Lower leg skin (tissue), 4 donors: ENCODE measurements around the gene ING5. TPM values are rescaled to one million over a fixed set of nuclear protein-coding genes. Genes with fewer than 3 reads are reported as not detected.
A peak's percentile ranks its signal among the peaks of the same experiment; 100 is the strongest.

ENCODE experiments used
- DNase-seq, 2 donors: peaks; one replicate each; pipeline ENCODE4 v3.0.0-alpha.2; 2019; ENCODE audit warnings: low spot score in 2 of 2
- H3K4me3 ChIP-seq: fragments of 200-600 bp; sonication (generic); 2 replicates; pipeline ENCODE4 v1.5.1; 2017; ENCODE audit warnings: mild to moderate bottlenecking, low read depth; ENCODE audit not compliant: poor library complexity, severe bottlenecking
- POLR2A ChIP-seq, 2 donors: fragments of 450-650 bp; IDR thresholded peaks; one replicate each; pipeline ENCODE4 v1.6.1; 2016 to 2017; ENCODE audit warnings: antibody characterized with exemption in 2 of 2, mild to moderate bottlenecking in 1 of 2, moderate library complexity in 1 of 2
- WGBS, 2 donors: methylation state at CpG; one replicate each; pipeline ENCODE4 v1.1.5; 2018; 5-methylcytosine and 5-hydroxymethylcytosine counted together
- intact Hi-C: fragments of 100-400 bp; cut with DNase I; formaldehyde crosslinking; loops from one replicate; pipeline ENCODE4 v1.15.0; 2023; ENCODE audit warnings: low total_unique reads
- total RNA-seq, 4 donors: library from RNA; depleted of rRNA; stranded (reverse); fragments of >200 nt; gene quantifications; one replicate each; pipeline ENCODE4 v1.1.0, GENCODE V29; 2016
- TF ChIP-seq, protein P1 (sequence below), 3 donors: fragments of 450-650 bp; IDR thresholded peaks; one replicate each; pipeline ENCODE4 v1.5.1; 2016; ENCODE audit warnings: antibody characterized with exemption in 3 of 3, mild to moderate bottlenecking in 3 of 3, moderate library complexity in 2 of 3

ING5 gene
- total RNA-seq, 4 donors from 2014 or later: 31.6 to 73.9 (median 35.7) TPM

DNA sequence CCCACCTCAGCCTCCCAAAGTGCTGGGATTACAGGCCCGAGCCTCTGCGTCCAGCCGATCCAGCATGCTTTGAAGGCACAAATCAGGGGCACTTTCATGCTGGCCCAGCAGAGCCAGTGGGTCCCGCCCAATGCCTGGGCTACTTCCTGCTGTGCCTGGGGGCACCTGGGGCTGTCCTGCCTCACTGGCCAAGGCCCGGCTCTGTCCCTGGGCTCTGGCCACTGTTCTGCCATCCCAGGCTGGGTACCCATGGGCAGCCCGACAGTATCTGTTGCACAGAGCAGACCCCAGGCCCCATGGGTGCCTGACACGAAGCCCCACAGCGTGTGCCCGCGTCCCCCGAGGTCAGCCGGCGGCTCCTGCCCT is 68.0 kb downstream of the ING5 start:
- peak in 1 of 2 donors; percentile 80 for DNase-seq
- intact Hi-C loops: no loop called here
- TF ChIP-seq, protein P1, sequence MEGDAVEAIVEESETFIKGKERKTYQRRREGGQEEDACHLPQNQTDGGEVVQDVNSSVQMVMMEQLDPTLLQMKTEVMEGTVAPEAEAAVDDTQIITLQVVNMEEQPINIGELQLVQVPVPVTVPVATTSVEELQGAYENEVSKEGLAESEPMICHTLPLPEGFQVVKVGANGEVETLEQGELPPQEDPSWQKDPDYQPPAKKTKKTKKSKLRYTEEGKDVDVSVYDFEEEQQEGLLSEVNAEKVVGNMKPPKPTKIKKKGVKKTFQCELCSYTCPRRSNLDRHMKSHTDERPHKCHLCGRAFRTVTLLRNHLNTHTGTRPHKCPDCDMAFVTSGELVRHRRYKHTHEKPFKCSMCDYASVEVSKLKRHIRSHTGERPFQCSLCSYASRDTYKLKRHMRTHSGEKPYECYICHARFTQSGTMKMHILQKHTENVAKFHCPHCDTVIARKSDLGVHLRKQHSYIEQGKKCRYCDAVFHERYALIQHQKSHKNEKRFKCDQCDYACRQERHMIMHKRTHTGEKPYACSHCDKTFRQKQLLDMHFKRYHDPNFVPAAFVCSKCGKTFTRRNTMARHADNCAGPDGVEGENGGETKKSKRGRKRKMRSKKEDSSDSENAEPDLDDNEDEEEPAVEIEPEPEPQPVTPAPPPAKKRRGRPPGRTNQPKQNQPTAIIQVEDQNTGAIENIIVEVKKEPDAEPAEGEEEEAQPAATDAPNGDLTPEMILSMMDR (IDR thresholded peaks at IDR 0.05): no peak
- no peak for TF ChIP-seq POLR2A (IDR thresholded peaks at IDR 0.05)
- H3K4me3 ChIP-seq: no peak overlapping the region
- 96 to 99% methylated on average over 4 to 12 of the region's 13 CpGs for WGBS, 2 donors

DNA sequence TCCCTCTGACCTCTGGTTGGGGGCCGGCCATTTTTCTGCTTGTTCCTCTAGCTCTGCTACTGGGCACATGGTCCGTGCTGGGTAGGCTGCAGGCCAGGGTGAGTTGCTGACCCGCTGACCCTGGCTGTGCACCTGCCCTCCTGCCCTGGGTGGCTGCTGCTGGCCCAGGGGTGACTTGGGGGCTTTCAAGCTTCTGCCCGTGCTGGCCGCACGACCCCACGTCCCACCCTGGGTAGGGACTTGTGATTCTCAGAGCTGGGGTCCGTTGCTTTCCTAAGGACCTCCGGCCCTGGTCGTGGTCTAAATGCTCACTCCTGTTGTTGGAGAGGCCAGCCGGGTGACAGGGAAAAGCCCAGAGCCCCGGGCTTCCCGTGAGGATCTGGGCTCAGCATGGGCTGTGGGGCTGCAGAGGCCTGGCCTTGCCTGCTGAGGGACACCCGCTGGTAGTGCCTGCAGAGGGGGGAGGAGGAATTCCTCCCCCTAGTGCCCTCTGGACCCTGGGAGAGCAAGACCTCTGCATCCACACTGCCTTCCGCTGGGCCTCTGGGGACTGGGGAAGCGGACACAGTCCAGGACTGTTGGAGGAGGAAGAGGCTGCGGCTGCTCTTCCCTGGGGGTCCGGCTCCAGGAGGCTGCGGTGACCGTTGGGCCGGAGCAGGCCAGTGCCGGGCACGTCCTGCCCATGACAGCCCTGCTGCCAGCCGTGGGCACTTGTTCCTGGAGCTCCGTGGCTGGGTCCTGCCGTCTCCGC is 68.5 kb downstream of the ING5 start:
- 69 to 85% methylated on average over 20 to 23 of the region's 27 CpGs for whole genome bisulfite sequencing, 2 donors

DNA sequence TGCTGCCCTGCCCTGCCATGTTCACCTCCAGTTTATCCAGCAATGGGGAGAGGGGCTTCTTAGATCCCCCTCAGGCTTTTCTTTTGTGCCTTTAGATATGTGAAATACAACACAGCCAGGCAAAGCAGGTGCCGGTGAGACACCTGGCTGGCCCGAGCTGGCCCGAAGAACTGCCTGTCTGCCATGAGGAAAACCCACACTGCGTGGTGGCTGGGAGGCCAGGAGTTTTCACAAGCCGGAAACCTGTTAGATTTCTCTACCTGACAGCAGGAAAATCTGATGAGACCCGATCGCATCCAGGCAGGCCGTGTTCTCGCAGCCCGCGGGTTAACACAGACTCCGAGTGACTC is 69.1 kb downstream of the ING5 start:
- DNase-seq: no peak
- intact Hi-C loops: no loop called here
- H3K4me3 ChIP-seq: no peak overlapping the region
- WGBS, 2 donors: 89 to 92% methylated on average over 12 of the region's 12 CpGs
- TF ChIP-seq POLR2A (IDR thresholded peaks at IDR 0.05): no peak
- TF ChIP-seq, protein P1 (IDR thresholded peaks at IDR 0.05): no peak

More for the DNA sequence above, 68.5 kb downstream of the ING5 start:
- TF ChIP-seq POLR2A (IDR thresholded peaks at IDR 0.05): no peak
- TF ChIP-seq, protein P1 (IDR thresholded peaks at IDR 0.05): no peak
- DNase-seq: peak in 1 of 2 donors; percentile 83
- intact Hi-C loops: no loop called here
- H3K4me3 ChIP-seq: no peak overlapping the region

DNA sequence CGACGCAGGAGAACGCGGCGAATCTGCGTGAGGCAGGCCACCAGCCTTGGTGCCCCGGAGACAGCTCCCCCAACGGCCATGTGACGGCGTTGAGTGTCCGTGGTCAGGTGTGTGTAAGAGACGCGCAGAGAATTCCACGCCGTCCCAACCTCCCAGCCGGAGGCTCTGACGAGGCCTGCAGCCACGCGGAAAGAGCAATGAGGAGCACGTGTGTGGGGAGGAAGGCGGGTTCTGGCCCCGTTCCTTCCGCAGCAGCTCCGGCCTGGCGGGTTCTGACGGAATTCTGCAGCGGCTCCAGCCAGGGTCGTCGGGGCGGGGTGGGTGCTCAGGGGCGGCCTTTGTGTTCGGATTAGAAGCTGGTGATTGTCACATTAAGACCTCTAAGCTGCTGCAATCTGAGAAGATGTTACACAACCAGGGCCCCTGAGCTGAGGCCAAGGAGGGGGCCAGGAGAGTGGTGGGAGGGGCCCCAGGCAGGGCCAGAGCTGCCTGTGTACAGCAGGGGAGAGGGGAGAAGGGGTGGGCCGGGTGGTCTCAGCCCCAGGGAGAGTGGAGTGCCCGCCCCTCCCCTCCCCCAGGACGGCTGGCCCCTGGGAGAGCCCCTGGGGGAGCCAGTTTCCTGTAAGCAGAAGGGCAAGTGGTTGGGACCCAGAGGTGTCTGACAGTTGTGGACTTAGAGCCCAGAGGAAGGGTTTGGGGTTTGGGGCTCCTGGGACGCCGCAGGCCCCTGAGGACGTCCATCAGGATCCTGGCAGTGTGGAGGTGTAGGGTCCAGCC is 69.6 kb downstream of the ING5 start:
- no peak overlapping the region for H3K4me3 ChIP-seq
- intact Hi-C loops: no loop called here
- DNase-seq: peak in 1 of 2 donors; percentile 85
- TF ChIP-seq POLR2A (IDR thresholded peaks at IDR 0.05): no peak
- TF ChIP-seq, protein P1 (IDR thresholded peaks at IDR 0.05): no peak
- 48 to 60% methylated on average over 24 to 38 of the region's 38 CpGs for WGBS, 2 donors

DNA sequence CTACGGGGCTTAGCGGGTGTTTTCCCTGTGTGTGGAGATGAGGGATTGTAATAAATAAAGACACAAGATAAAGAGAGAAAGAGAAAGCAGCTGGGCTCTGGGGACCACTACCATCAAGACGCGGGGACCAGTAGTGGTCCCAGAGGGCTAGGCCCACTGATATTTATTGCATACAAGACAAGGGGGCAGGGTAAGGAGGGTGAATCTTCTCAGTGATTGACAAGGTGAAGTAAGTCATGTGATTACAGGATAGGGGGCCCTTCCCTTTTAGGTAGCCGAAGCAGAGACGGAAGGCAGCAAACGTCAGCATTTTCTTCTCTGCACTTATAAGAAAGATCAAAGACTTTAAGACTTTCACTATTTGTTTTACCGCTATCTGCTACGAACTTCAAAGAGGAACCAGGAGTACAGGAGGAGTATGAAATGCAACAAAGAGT is 70.2 kb downstream of the ING5 start:
- DNase-seq: no peak
- H3K4me3 ChIP-seq: no peak overlapping the region
- intact Hi-C loops: no loop called here
- TF ChIP-seq, protein P1 (IDR thresholded peaks at IDR 0.05): no peak
- TF ChIP-seq POLR2A (IDR thresholded peaks at IDR 0.05): no peak
- WGBS, 2 donors: 42 to 49% methylated on average over 9 of the region's 9 CpGs
